ENCODE data around the gene IQCK. TPM values are rescaled to one million over a fixed set of nuclear protein-coding genes. Genes with fewer than 3 reads are reported as not detected.

IQCK gene
- total RNA-seq, 2 donors from 2014 or later: 13.1 to 13.2 TPM

DNA sequence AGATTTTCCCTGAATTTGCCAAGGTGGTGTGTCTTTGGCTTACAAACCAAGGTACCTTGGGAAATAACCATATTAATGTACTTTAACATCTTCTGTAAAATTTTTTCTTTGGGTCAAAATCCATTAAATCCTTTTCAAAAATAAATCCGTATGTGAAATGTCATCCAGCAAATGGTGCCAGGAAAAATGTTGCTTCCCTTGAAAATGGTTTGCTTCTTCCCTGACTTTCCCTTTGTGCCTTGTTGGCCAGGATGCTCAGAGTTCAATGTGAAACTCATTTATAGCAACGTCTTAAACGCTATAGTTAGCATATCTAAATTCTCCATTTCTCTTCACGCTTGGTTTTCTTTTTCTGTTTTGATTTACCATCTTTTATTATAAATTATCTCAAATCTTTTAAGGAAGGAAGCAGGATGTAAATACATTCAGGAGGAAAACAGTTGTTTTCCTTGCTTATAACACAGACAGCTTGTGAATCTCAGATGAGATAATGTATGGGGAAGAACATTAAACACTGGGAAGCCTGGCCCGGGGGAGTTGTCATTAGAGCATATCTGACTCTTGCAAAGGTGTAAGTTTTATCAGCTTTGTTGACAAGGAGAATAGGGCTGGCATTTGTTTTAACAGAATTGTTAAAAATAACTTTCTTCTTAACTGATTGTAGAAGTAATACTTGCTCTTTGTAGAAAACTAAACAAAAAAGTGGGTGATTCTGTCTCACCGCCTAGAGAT, 124.5 kb downstream of the IQCK start:
- intact Hi-C loops (cut with DNase I): no loop called here
- TF ChIP-seq, protein P1, sequence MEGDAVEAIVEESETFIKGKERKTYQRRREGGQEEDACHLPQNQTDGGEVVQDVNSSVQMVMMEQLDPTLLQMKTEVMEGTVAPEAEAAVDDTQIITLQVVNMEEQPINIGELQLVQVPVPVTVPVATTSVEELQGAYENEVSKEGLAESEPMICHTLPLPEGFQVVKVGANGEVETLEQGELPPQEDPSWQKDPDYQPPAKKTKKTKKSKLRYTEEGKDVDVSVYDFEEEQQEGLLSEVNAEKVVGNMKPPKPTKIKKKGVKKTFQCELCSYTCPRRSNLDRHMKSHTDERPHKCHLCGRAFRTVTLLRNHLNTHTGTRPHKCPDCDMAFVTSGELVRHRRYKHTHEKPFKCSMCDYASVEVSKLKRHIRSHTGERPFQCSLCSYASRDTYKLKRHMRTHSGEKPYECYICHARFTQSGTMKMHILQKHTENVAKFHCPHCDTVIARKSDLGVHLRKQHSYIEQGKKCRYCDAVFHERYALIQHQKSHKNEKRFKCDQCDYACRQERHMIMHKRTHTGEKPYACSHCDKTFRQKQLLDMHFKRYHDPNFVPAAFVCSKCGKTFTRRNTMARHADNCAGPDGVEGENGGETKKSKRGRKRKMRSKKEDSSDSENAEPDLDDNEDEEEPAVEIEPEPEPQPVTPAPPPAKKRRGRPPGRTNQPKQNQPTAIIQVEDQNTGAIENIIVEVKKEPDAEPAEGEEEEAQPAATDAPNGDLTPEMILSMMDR (IDR thresholded peaks at IDR 0.05): no peak
- no peak overlapping the region for H3K4me3 ChIP-seq
- H3K36me3 ChIP-seq: no peaks in the 10 kb centered on the region
- H3K27ac ChIP-seq: no peak overlapping the region
- no peaks in the 10 kb centered on the region for H3K4me1 ChIP-seq
- H3K9ac ChIP-seq (ENCODE audit: low read depth in 2 of 2, low read length in 2 of 2): no peak overlapping the region
- H3K27me3 ChIP-seq: no peaks in the 10 kb centered on the region
- DNase-seq: no peak
- no peaks in the 10 kb centered on the region for H3K9me3 ChIP-seq

DNA sequence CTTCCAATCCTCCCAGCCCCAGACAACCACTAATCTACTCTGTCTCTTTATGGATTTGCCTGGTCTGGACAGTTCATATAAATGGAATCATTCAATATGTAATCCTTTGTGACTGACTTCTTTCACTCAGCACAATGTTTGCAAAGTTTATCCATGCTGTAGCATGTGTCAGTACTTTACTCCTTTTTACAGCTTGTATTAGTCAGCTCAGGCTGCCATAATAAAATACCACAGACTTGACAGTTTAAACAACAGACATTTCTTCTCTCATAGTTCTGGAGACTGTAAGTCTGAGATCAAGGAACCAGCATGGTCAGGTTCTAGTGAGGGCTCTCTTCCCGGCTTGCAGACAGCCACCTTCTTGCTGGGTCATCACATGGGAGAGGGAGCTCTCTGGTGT, 125.3 kb downstream of the IQCK start:
- intact Hi-C loops (cut with DNase I): no loop called here

DNA sequence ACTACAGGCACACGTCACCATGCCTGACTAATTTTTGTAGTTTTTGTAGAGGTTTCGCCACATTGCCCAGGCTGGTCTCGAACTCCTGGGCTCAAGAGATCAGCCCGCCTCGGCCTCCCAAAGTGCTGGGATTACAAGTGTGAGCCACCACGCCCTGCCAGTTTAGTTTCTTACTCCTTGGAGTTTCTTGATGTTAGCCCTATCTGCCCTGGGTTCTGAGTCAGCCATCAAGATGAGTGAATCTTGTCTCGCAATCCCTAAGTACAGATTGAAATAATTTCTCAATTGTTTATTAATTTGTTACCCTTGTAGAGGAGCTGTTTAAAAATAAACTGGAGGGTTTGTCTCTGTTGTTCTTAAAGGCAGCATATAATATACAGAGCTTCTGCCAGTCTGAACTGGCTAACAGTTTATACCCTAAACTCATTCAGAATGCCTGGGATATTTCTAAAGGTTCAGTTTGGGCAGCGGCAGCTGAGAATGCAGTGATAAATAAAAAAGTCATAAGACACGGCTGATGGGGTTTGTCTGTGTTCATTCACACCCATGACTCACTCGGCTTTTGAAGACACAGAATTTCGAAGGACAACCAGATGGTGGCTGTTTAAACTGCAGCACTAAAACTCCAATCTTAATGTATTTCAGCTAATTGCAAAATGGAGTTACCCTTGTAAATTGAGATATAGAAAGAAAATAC, 127.0 kb downstream of the IQCK start:
- TF ChIP-seq, protein P1 (IDR thresholded peaks at IDR 0.05): no peak
- H3K4me3 ChIP-seq: no peak overlapping the region
- H3K9ac ChIP-seq (ENCODE audit: low read depth in 2 of 2, low read length in 2 of 2): no peak overlapping the region
- no peaks in the 10 kb centered on the region for H3K9me3 ChIP-seq
- no peaks in the 10 kb centered on the region for H3K4me1 ChIP-seq
- intact Hi-C loops (cut with DNase I): no loop called here
- DNase-seq: no peak
- H3K27ac ChIP-seq: no peak overlapping the region
- no peaks in the 10 kb centered on the region for H3K36me3 ChIP-seq
- H3K27me3 ChIP-seq: no peaks in the 10 kb centered on the region

More for the DNA sequence above, 125.3 kb downstream of the IQCK start:
- DNase-seq: no peak
- no peaks in the 10 kb centered on the region for H3K36me3 ChIP-seq
- no peaks in the 10 kb centered on the region for H3K9me3 ChIP-seq
- no peaks in the 10 kb centered on the region for H3K27me3 ChIP-seq
- H3K27ac ChIP-seq: no peak overlapping the region
- H3K4me1 ChIP-seq: no peaks in the 10 kb centered on the region
- TF ChIP-seq, protein P1 (IDR thresholded peaks at IDR 0.05): no peak
- H3K9ac ChIP-seq (ENCODE audit: low read depth in 2 of 2, low read length in 2 of 2): no peak overlapping the region
- H3K4me3 ChIP-seq: no peak overlapping the region

DNA sequence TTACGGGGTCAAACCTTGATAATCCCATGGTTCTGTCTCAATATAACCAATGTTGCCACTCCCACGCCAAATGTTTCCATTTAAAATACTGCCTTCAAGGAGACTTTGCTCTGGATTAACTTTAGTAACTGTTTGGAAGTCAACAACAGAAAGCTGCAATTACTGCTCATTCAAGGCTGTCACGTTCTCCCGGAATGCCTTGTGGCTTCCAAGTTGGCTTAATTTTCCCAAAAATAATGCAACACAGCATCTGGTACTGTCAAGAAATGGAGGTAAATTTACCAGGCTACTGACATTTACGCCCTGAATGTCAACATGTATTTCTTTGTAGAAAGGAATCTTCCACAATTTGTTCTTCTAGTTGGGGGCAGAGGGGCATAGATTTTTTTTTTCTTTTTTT, 128.4 kb downstream of the IQCK start:
- intact Hi-C loops (cut with DNase I): no loop called here
- Histone ChIP-seq H3K36me3 (no peaks in the 10 kb centered on the region), H3K9me3 (no peaks in the 10 kb centered on the region), H3K27me3 (no peaks in the 10 kb centered on the region), H3K9ac (ENCODE audit: low read depth in 2 of 2, low read length in 2 of 2) (no peak overlapping the region), H3K4me3 (no peak overlapping the region), H3K27ac (no peak overlapping the region), H3K4me1 (no peaks in the 10 kb centered on the region)
- TF ChIP-seq, protein P1 (IDR thresholded peaks at IDR 0.05): no peak
- no peak for DNase-seq

DNA sequence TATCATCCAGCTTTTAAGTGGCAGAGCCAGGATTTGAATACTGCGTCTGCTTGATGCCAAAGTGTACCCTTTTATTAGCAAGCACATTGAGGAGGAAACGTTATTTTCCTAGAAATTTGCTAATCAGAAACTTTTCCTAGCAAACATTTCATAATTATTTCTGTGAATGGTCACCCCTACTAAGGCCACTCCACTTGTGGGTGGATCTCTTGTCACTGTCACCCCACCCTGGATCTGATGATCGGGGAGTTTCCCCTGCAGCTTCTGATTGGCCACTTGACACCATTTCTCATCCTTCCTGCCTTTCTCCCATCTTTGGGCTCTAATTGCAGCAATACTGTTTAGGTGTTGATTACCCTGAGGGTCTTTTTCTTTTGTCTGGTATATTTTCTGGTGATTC, 130.7 kb downstream of the IQCK start:
- no peak overlapping the region for H3K9ac ChIP-seq (ENCODE audit: low read depth in 2 of 2, low read length in 2 of 2)
- intact Hi-C loops (cut with DNase I): no loop called here
- H3K4me1 ChIP-seq: no peaks in the 10 kb centered on the region
- DNase-seq: no peak
- no peak overlapping the region for H3K27ac ChIP-seq
- no peaks in the 10 kb centered on the region for H3K9me3 ChIP-seq
- no peak overlapping the region for H3K4me3 ChIP-seq
- no peaks in the 10 kb centered on the region for H3K27me3 ChIP-seq
- TF ChIP-seq, protein P1 (IDR thresholded peaks at IDR 0.05): no peak
- H3K36me3 ChIP-seq: no peaks in the 10 kb centered on the region
